Esophagus muscularis mucosa (tissue), 4 donors: Measurements from ENCODE around the gene MOCOS. TPM values are rescaled to one million over a fixed set of nuclear protein-coding genes. Genes with fewer than 3 reads are reported as not detected.

Source experiments
- DNase-seq: peaks from one replicate; pipeline ENCODE4 v3.0.0-alpha.2; 2017; ENCODE audit errors: extremely low spot score
- H3K27ac ChIP-seq, 4 donors: fragments of 200-600 bp; sonication (generic); replicated peaks in 1 of 4; 1 replicate in 3 of 4; 2 replicates in 1 of 4; pipeline ENCODE4 v1.5.1; 2016 to 2019; ENCODE audit warnings: mild to moderate bottlenecking in 1 of 4
- H3K27me3 ChIP-seq, 4 donors: fragments of 200-600 bp; sonication (generic); one replicate each; pipeline versions ENCODE4 v1.5.1 to v1.6.0; 2016 to 2019
- H3K36me3 ChIP-seq, 4 donors: fragments of 200-600 bp; sonication (generic); one replicate each; pipeline ENCODE4 v1.5.1; 2016 to 2019
- H3K4me1 ChIP-seq, 4 donors: fragments of 200-600 bp; sonication (generic); one replicate each; pipeline ENCODE4 v1.5.1; 2016 to 2019
- H3K4me3 ChIP-seq, 4 donors: fragments of 200-600 bp; sonication (generic); 1 replicate in 2 of 4; 2 replicates in 2 of 4; pipeline ENCODE4 v1.5.1; 2016 to 2019; ENCODE audit warnings: mild to moderate bottlenecking in 4 of 4, moderate library complexity in 1 of 4
- H3K9me3 ChIP-seq, 4 donors: fragments of 200-600 bp; sonication (generic); 1 replicate in 3 of 4; 2 replicates in 1 of 4; pipeline ENCODE4 v1.5.1; 2016 to 2019
- CTCF ChIP-seq, 3 experiments: fragments of 200-600 bp in 2 of 3; fragments of 450-650 bp in 1 of 3; sonication (generic) in 2 of 3; IDR thresholded peaks; one replicate each; pipeline ENCODE4 v1.5.1; 2017 to 2019; ENCODE audit warnings: antibody characterized with exemption in 3 of 3, mild to moderate bottlenecking in 2 of 3, moderate library complexity in 1 of 3
- EP300 ChIP-seq: sonication (generic); formaldehyde crosslinking; IDR thresholded peaks from one replicate; pipeline ENCODE4 v1.6.1; 2017; ENCODE audit warnings: antibody characterized with exemption
- POLR2A ChIP-seq: fragments of 450-650 bp; IDR thresholded peaks from one replicate; pipeline ENCODE4 v1.6.1; 2017; ENCODE audit warnings: antibody characterized with exemption, moderate library complexity, mild to moderate bottlenecking, low read depth
- POLR2AphosphoS5 ChIP-seq, 2 donors: sonication (generic); formaldehyde crosslinking; IDR thresholded peaks; one replicate each; pipeline ENCODE4 v1.6.1; 2017; ENCODE audit warnings: antibody characterized with exemption in 2 of 2
- WGBS: methylation state at CpG from one replicate; pipeline ENCODE4 v1.1.5; 2018; 5-methylcytosine and 5-hydroxymethylcytosine counted together
- intact Hi-C: fragments of 100-400 bp; cut with DNase I; formaldehyde crosslinking; loops from one replicate; pipeline ENCODE4 v1.15.1; 2023
- total RNA-seq, 4 donors: library from RNA; depleted of rRNA; stranded (reverse); fragments of >200 nt; gene quantifications; one replicate each; pipeline versions ENCODE4 v1.1.0 to v1.2.1, GENCODE V29; 2016

The MOCOS gene
- total RNA-seq, 4 donors from 2014 or later: 0.98 to 1.7 (median 1.4) TPM

- TF ChIP-seq CTCF (IDR thresholded peaks at IDR 0.05) (no peak), POLR2AphosphoS5 (IDR thresholded peaks at IDR 0.05) (no peak), EP300 (no peak), POLR2A (no peak)
- WGBS: 82% methylated on average over 2 of the region's 6 CpGs
- Histone ChIP-seq H3K9me3 (peaks cover 0 to 8% (median 0%) of the 10 kb centered on the region in 4 donors), H3K36me3 (no peaks in the 10 kb centered on the region), H3K4me3 (no peak overlapping the region), H3K27ac (no peak overlapping the region), H3K4me1 (peaks cover 3 to 17% (median 15%) of the 10 kb centered on the region in 4 donors), H3K27me3 (no peaks in the 10 kb centered on the region)
- DNase-seq: peak; percentile 88
- intact Hi-C loops: no loop called here
These were observed 24.3 kb downstream of the MOCOS start for GRCh38 chr18:36211612-36212065.

GRCh38 chr18:36212301-36213171 is 25.2 kb downstream of the MOCOS start:
- H3K9me3 ChIP-seq: peaks cover 0 to 8% (median 0%) of the 10 kb centered on the region in 4 donors
- peak overlapping the region in 2 of 4 donors; percentile 9 to 12 for H3K4me3 ChIP-seq
- H3K27me3 ChIP-seq: no peaks in the 10 kb centered on the region
- peak overlapping the region in 3 of 4 donors; percentile 16 to 50 (median 31) for H3K27ac ChIP-seq
- TF ChIP-seq CTCF (IDR thresholded peaks at IDR 0.05) (peak in 1 of 3 experiments; percentile 13), POLR2A (no peak), POLR2AphosphoS5 (IDR thresholded peaks at IDR 0.05) (no peak), EP300 (no peak)
- no peaks in the 10 kb centered on the region for H3K36me3 ChIP-seq
- H3K4me1 ChIP-seq: peaks cover 3 to 17% (median 15%) of the 10 kb centered on the region in 4 donors
- 64% methylated on average over 12 of the region's 13 CpGs for WGBS
- intact Hi-C loops: no loop called here
- peak; percentile 90 for DNase-seq

- Histone ChIP-seq H3K4me1 (peaks cover 3 to 17% (median 15%) of the 10 kb centered on the region in 4 donors), H3K9me3 (no peaks in the 10 kb centered on the region), H3K36me3 (no peaks in the 10 kb centered on the region), H3K27ac (no peak overlapping the region), H3K4me3 (no peak overlapping the region), H3K27me3 (no peaks in the 10 kb centered on the region)
- TF ChIP-seq CTCF (IDR thresholded peaks at IDR 0.05) (no peak), EP300 (no peak), POLR2AphosphoS5 (IDR thresholded peaks at IDR 0.05) (no peak), POLR2A (no peak)
- intact Hi-C loops: no loop called here
- WGBS: 94% methylated on average over 7 of the region's 8 CpGs
- DNase-seq: no peak
These were observed 27.5 kb downstream of the MOCOS start for GRCh38 chr18:36214811-36215210.

- H3K27me3 ChIP-seq: no peaks in the 10 kb centered on the region
- TF ChIP-seq EP300 (no peak), CTCF (IDR thresholded peaks at IDR 0.05) (no peak), POLR2A (no peak), POLR2AphosphoS5 (IDR thresholded peaks at IDR 0.05) (no peak)
- H3K4me1 ChIP-seq: peaks cover 3 to 17% (median 15%) of the 10 kb centered on the region in 4 donors
- H3K4me3 ChIP-seq: no peak overlapping the region
- H3K9me3 ChIP-seq: no peaks in the 10 kb centered on the region
- no peak overlapping the region for H3K27ac ChIP-seq
- no peak for DNase-seq
- 81% methylated on average over 7 of the region's 9 CpGs for WGBS
- no peaks in the 10 kb centered on the region for H3K36me3 ChIP-seq
- intact Hi-C loops: no loop called here
These were observed 28.3 kb downstream of the MOCOS start for GRCh38 chr18:36215577-36215976.
